ENCODE measurements around the gene DELE1. TPM values are rescaled to one million over a fixed set of nuclear protein-coding genes. Genes with fewer than 3 reads are reported as not detected.

DELE1 gene
- total and polyA plus RNA-seq, 11 donors, result 56.8 to 174 (median 95.0) TPM

DNA sequence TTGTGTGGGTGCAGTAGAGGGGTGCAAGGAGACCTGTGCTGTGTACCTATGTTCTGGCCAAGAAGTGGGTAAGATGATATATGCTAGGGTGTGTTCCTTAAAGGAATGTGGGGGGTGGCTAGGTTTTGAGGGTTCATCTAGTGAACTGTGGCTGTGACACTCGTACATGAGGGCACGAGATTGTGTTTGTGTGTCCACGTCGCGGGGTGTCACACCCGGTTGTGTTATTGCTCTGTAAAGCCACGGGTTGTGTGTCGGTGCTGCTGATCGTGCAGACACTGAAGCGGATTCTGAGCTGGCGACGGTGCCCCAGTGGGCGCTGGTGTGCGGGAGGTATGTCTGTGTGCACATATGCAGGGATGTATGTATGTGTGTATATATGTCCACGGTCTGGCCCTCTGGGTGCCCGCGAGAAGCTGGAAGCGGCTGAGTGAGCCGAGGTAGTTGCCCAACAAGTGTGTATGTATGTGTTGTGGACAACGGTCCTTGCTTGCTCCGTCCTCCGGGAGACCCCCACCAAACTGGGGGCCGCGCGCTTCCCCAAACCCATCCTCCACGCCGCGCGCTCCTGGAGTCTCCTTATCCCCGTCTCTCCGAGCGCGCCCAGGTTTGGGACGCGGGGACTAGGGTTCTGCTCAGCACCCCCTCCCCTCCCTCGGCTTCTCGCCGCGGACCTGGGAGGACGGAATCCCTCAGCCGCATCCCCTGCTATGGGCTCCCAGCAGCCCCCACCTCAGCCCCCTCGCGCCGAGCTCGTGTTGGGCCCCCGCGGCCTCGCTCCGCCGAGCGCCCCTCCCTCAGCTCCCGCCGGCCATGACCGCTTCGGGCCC lies 46.1 kb upstream of the DELE1 start:
- 0 to 1% (median 1%) methylated on average over 40 to 55 of the region's 55 CpGs for WGBS, 4 donors
- Histone ChIP-seq H3K9me3 (no peaks in the 10 kb centered on the region), H3K36me3 (no peaks in the 10 kb centered on the region), H3K4me1 (peaks cover 0 to 88% (median 61%) of the 10 kb centered on the region in 12 donors), H3K4me3 (peak overlapping the region; percentile 66 to 95 (median 80)), H3K27me3 (peaks cover 0 to 81% (median 30%) of the 10 kb centered on the region in 9 donors), H3K27ac (peak overlapping the region; percentile 76 to 94 (median 90))
- ATAC-seq, result no peak
- intact Hi-C loops (cut with DNase I), result loop anchor here (1.0 to 10.0 kb wide), 16 partner anchors 29 to 185 kb away; no protein-coding TSS in a partner anchor
- TF ChIP-seq, protein P1, sequence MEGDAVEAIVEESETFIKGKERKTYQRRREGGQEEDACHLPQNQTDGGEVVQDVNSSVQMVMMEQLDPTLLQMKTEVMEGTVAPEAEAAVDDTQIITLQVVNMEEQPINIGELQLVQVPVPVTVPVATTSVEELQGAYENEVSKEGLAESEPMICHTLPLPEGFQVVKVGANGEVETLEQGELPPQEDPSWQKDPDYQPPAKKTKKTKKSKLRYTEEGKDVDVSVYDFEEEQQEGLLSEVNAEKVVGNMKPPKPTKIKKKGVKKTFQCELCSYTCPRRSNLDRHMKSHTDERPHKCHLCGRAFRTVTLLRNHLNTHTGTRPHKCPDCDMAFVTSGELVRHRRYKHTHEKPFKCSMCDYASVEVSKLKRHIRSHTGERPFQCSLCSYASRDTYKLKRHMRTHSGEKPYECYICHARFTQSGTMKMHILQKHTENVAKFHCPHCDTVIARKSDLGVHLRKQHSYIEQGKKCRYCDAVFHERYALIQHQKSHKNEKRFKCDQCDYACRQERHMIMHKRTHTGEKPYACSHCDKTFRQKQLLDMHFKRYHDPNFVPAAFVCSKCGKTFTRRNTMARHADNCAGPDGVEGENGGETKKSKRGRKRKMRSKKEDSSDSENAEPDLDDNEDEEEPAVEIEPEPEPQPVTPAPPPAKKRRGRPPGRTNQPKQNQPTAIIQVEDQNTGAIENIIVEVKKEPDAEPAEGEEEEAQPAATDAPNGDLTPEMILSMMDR (IDR thresholded peaks at IDR 0.05), result no peak
- no peak for TF ChIP-seq POLR2A (IDR thresholded peaks at IDR 0.05)
- DNase-seq, result no peak

DNA sequence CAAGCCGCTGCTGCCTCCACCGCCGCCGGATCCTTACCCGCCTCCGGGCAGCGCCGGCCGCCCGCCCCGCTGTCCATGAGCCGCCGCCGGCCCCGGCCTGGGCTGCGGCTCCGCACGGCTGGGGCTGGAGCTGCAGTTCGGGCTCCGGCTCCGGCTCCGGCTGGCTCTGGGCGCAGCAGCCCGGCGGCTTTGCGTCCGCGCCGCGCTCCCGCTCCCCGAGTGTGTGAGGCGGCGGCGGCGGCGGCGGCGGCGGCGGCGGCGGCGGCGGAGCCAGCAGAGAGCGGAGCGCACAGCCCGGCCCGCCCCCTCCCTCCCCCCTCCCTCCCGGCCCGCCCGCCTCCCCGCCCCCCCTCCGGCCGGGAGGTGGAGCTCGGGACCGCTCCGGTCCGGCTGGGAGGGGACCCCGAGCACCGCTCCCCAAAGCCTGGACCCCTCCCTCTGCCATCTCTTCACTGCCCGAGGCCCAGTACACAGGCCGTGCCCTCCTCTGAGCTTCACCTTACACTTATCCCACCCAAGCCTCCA lies 45.4 kb upstream of the DELE1 start, which contains the start of gene PCDH1:
Gene PCDH1 (minus strand): TSS at position 225 of the 525 bp plus-strand sequence. CDS start 148 bp downstream, at position 77.
- H3K4me1 ChIP-seq, result peaks cover 0 to 90% (median 60%) of the 10 kb centered on the region in 12 donors
- peak within 1 kb of the TSS; percentile 66 to 95 (median 80) for H3K4me3 ChIP-seq
- peaks cover 3 to 88% (median 32%) of the 10 kb centered on the region in 9 donors for H3K27me3 ChIP-seq
- WGBS, 4 donors, result 0 to 1% (median 0%) methylated on average over 4 to 53 of the region's 63 CpGs
- no peaks in the 10 kb centered on the region for H3K36me3 ChIP-seq
- intact Hi-C loops (cut with DNase I), result loop anchor here (1.0 to 10.0 kb wide), 16 partner anchors 29 to 185 kb away; no protein-coding TSS in a partner anchor
- ATAC-seq (peak; percentile 48 to 62 (median 54)), DNase-seq (peak in 4 of 5 donors; percentile 53 to 68 (median 64))
- peak in 1 of 2 donors; percentile 55 for TF ChIP-seq POLR2A (IDR thresholded peaks at IDR 0.05)
- TF ChIP-seq, protein P1 (IDR thresholded peaks at IDR 0.05), result no peak
- no peaks in the 10 kb centered on the region for H3K9me3 ChIP-seq
- H3K27ac ChIP-seq, result peak within 1 kb of the TSS; percentile 76 to 94 (median 90)

DNA sequence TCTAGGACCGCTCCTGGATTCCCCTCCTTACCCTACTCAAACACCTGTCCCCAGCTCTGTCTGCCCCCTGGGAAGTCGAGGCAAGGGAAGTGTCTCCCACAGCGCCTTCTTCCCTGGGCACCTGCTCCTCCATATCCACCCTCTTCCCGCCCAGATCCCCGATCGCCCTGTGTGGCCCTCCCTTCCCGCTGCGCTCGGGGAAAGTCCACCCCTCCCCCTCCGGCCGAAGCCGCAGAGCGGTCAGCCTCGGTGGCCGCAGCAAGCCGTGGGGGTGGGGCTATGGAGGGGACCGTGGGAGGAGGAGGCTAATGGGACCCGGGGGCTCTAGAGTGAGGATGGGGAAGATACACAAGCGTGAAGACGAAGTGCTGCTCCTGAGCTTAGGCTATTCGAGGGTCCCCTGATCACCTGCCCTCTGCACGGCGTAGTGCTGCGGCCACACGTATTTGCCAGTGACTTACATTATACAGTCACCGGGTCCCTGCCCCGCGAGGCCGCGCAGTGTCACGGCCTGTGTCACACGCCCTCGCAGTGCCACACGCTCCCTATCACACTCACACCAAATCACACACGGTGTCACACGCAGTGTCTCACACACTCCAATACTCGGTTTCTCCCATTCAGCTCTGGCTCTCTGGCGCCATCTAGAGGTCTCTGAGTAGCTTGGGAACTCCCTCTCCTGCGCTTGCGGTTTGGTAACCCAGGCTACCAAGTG lies 44.8 kb upstream of the DELE1 start:
- Histone ChIP-seq H3K36me3 (no peaks in the 10 kb centered on the region), H3K27me3 (peaks cover 3 to 91% (median 32%) of the 10 kb centered on the region in 9 donors), H3K4me1 (peaks cover 0 to 88% (median 60%) of the 10 kb centered on the region in 12 donors), H3K4me3 (peak overlapping the region; percentile 11 to 95 (median 80)), H3K27ac (peak overlapping the region; percentile 76 to 94 (median 90)), H3K9me3 (no peaks in the 10 kb centered on the region)
- WGBS, 4 donors, result 0 to 1% (median 0%) methylated on average over 37 to 40 of the region's 40 CpGs
- peak; percentile 89 to 95 (median 91) for DNase-seq
- intact Hi-C loops (cut with DNase I), result loop anchor here (1.0 to 10.0 kb wide), 16 partner anchors 30 to 186 kb away; no protein-coding TSS in a partner anchor
- ATAC-seq, result peak; percentile 70 to 87 (median 84)
- TF ChIP-seq, protein P1 (IDR thresholded peaks at IDR 0.05), result peak; percentile 97 to 99 (median 98)
- TF ChIP-seq POLR2A (IDR thresholded peaks at IDR 0.05), result no peak

Data from heart left ventricle (tissue), 16 donors.